OCI-LY7 (cell line): ENCODE data around the gene ZFR.

Experiments
- CTCF ChIP-seq: fragments of 200-600 bp; sonication (generic); conservative IDR thresholded peaks from 2 replicates; pipeline ENCODE4 v1.5.1; 2014; ENCODE audit warnings: mild to moderate bottlenecking, antibody characterized with exemption, low read length, moderate library complexity, mixed read lengths
- EZH2phosphoT487 ChIP-seq: fragments of 200-600 bp; sonication (generic); IDR thresholded peaks from 2 replicates; pipeline ENCODE4 v1.6.1; 2018; ENCODE audit warnings: low read depth, borderline replicate concordance, mild to moderate bottlenecking, mixed run types, antibody characterized with exemption, low read length, moderate library complexity, mixed read lengths

GRCh38 chr5:32330126-32330971 lies 114.2 kb downstream of the ZFR start:
- no peak for TF ChIP-seq EZH2phosphoT487
- TF ChIP-seq CTCF, result no peak
